ENCODE measurements around the gene TUBG2. TPM values are rescaled to one million over a fixed set of nuclear protein-coding genes. Genes with fewer than 3 reads are reported as not detected.
A peak's percentile ranks its signal among the peaks of the same experiment; 100 is the strongest.

TUBG2 gene
- total and polyA plus RNA-seq, 4 donors, result 6.9 to 22.0 (median 11.7) TPM

DNA sequence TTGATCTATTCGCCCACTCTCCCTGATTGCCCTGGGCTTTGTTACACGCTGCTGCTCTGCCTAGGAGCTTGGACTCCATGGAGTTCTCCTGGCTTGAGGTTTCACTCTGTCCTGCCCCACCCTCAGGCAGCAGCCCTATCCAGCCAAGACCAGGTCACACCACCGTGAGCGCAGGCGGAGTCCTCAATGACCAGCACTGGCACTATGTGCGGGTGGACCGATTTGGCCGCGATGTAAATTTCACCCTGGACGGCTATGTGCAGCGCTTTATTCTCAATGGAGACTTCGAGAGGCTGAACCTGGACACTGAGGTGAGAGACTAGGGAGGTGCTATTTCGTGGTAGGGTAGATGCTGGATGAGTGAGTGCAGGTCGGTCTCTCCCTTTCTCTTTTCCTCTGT is 26.7 kb downstream of the TUBG2 start:
- Histone ChIP-seq H3K9me3 (ENCODE audit: control insufficient read depth in 4 of 4, insufficient read depth in 3 of 4, low read length in 3 of 4) (no peaks in the 10 kb centered on the region), H3K4me3 (no peak overlapping the region), H3K9ac (ENCODE audit: insufficient read depth in 1 of 2, low read length in 2 of 2) (no peak overlapping the region), H3K27me3 (ENCODE audit: control insufficient read depth in 3 of 3, insufficient read depth in 3 of 3, low read length in 2 of 3) (peaks cover 0 to 55% (median 35%) of the 10 kb centered on the region in 3 donors), H3K27ac (ENCODE audit: low read depth in 1 of 2, low read length in 1 of 2) (no peak overlapping the region), H3K36me3 (ENCODE audit: control insufficient read depth in 4 of 4, insufficient read depth in 4 of 4, low read length in 4 of 4) (peaks cover 0 to 1% (median 0%) of the 10 kb centered on the region in 4 donors), H3K4me1 (ENCODE audit: control insufficient read depth in 5 of 5, insufficient read depth in 5 of 5, low read length in 5 of 5) (peaks cover 3 to 31% (median 10%) of the 10 kb centered on the region in 5 donors)
- TF ChIP-seq, protein P1, sequence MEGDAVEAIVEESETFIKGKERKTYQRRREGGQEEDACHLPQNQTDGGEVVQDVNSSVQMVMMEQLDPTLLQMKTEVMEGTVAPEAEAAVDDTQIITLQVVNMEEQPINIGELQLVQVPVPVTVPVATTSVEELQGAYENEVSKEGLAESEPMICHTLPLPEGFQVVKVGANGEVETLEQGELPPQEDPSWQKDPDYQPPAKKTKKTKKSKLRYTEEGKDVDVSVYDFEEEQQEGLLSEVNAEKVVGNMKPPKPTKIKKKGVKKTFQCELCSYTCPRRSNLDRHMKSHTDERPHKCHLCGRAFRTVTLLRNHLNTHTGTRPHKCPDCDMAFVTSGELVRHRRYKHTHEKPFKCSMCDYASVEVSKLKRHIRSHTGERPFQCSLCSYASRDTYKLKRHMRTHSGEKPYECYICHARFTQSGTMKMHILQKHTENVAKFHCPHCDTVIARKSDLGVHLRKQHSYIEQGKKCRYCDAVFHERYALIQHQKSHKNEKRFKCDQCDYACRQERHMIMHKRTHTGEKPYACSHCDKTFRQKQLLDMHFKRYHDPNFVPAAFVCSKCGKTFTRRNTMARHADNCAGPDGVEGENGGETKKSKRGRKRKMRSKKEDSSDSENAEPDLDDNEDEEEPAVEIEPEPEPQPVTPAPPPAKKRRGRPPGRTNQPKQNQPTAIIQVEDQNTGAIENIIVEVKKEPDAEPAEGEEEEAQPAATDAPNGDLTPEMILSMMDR (IDR thresholded peaks at IDR 0.05; ENCODE audit: control extremely low read depth, extremely low read depth), result no peak
- DNase-seq, result no peak
- 90 to 91% methylated on average over 14 of the region's 14 CpGs for WGBS, 2 donors
- no peak for ATAC-seq (ENCODE audit: insufficient read depth, low FRiP score)

DNA sequence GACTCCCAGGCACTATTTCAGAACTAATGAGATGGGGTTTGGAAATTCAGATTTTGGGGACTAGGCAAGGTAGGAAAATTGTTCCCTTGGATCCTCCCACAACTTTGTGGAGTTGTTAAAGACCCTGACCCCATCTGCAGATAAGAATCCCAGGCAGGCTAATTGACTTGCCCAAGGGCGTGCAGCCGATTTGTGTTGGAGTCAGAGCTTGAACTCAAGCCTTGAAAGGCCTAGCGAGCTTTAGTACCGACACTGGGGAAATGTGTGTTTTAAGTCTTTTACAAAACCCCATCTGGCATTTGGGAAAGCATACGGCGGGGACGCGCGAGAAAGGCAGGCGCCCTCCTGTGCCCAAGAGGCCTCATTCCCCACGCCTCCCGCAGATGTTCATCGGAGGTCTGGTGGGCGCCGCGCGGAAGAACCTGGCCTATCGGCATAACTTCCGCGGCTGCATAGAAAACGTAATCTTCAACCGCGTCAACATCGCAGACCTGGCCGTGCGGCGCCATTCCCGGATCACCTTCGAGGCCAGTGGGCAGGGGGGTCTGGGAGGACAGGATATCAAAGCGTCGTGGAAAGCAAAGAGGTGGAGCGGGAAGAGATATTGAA is 27.5 kb downstream of the TUBG2 start:
- H3K9me3 ChIP-seq (ENCODE audit: control insufficient read depth in 4 of 4, insufficient read depth in 3 of 4, low read length in 3 of 4), result no peaks in the 10 kb centered on the region
- ATAC-seq (ENCODE audit: insufficient read depth, low FRiP score) (no peak), DNase-seq (no peak)
- 88 to 89% methylated on average over 32 of the region's 32 CpGs for WGBS, 2 donors
- H3K27ac ChIP-seq (ENCODE audit: low read depth in 1 of 2, low read length in 1 of 2), result no peak overlapping the region
- TF ChIP-seq, protein P1 (IDR thresholded peaks at IDR 0.05; ENCODE audit: control extremely low read depth, extremely low read depth), result no peak
- peaks cover 0 to 31% (median 8%) of the 10 kb centered on the region in 5 donors for H3K4me1 ChIP-seq (ENCODE audit: control insufficient read depth in 5 of 5, insufficient read depth in 5 of 5, low read length in 5 of 5)
- H3K36me3 ChIP-seq (ENCODE audit: control insufficient read depth in 4 of 4, insufficient read depth in 4 of 4, low read length in 4 of 4), result peaks cover 0 to 6% (median 0%) of the 10 kb centered on the region in 4 donors
- H3K4me3 ChIP-seq, result no peak overlapping the region
- peaks cover 0 to 52% (median 32%) of the 10 kb centered on the region in 3 donors for H3K27me3 ChIP-seq (ENCODE audit: control insufficient read depth in 3 of 3, insufficient read depth in 3 of 3, low read length in 2 of 3)
- no peak overlapping the region for H3K9ac ChIP-seq (ENCODE audit: insufficient read depth in 1 of 2, low read length in 2 of 2)

DNA sequence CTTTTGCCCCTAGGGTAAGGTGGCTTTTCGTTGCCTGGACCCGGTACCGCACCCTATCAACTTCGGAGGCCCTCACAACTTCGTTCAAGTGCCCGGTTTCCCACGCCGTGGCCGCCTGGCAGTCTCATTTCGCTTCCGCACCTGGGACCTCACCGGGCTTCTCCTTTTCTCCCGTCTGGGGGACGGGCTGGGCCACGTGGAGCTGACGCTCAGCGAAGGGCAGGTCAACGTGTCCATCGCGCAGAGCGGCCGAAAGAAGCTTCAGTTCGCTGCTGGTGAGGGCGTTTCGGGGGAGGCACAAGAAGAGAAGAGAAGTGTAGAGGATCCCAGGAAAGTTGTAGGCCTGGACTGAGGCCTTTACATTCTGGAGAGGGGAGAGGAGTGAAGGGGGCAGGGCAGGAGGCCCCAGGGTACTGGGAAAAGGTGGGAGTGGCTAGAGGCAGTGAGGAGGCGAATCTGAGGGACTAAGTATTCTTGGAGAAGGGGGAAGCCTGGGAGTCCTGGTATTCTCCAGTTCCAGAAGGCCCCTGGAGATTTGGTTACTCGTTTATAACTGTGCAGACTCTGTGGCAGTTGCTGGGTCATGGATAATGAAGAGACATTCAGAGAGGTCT is 28.7 kb downstream of the TUBG2 start:
- TF ChIP-seq, protein P1 (IDR thresholded peaks at IDR 0.05; ENCODE audit: control extremely low read depth, extremely low read depth), result no peak
- H3K36me3 ChIP-seq (ENCODE audit: control insufficient read depth in 4 of 4, insufficient read depth in 4 of 4, low read length in 4 of 4), result peaks cover 0 to 10% (median 2%) of the 10 kb centered on the region in 4 donors
- H3K9me3 ChIP-seq (ENCODE audit: control insufficient read depth in 4 of 4, insufficient read depth in 3 of 4, low read length in 3 of 4), result no peaks in the 10 kb centered on the region
- 86 to 91% methylated on average over 27 of the region's 27 CpGs for WGBS, 2 donors
- no peak overlapping the region for H3K27ac ChIP-seq (ENCODE audit: low read depth in 1 of 2, low read length in 1 of 2)
- DNase-seq, result peak in 1 of 3 donors; percentile 25
- no peak overlapping the region for H3K9ac ChIP-seq (ENCODE audit: insufficient read depth in 1 of 2, low read length in 2 of 2)
- no peak overlapping the region for H3K4me3 ChIP-seq
- H3K4me1 ChIP-seq (ENCODE audit: control insufficient read depth in 5 of 5, insufficient read depth in 5 of 5, low read length in 5 of 5), result peaks cover 0 to 19% (median 8%) of the 10 kb centered on the region in 5 donors
- no peak for ATAC-seq (ENCODE audit: insufficient read depth, low FRiP score)
- H3K27me3 ChIP-seq (ENCODE audit: control insufficient read depth in 3 of 3, insufficient read depth in 3 of 3, low read length in 2 of 3), result peaks cover 0 to 47% (median 30%) of the 10 kb centered on the region in 3 donors
